NCI-H2029 treated with DMSO at 0.1 percent for 48 hours (cell line): ENCODE data around the gene SPG7.

Experiments used
- DNase-seq: peaks from one replicate; lab custom pipeline; 2025; lab: John Stamatoyannopoulos, UW

SPG7 gene

DNA sequence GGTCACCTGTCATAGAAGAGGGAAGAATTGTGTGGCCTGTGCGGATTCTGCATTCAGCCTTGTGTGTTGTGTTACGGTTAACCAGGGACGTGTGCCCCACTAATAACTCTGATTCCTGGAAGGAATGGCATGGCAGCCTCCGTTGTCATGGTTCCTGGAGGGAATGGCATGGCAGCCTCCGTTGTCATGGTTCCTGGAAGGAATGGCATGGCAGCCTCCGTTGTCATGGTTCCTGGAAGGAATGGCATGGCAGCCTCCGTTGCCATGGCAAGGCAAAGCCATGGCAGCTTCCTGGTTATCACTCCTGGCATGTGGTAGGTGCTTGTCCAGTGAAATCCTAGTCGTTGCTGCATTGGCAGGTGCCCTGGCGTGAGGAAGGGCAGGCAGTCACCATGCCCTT lies 8.9 kb downstream of the SPG7 start:
- no peak for DNase-seq

- no peak for DNase-seq
Measured at GRCh38 chr16:89519881-89520280, 11.7 kb downstream of the SPG7 start.

- no peak for DNase-seq
Measured at GRCh38 chr16:89522287-89522686, 14.1 kb downstream of the SPG7 start.

DNA sequence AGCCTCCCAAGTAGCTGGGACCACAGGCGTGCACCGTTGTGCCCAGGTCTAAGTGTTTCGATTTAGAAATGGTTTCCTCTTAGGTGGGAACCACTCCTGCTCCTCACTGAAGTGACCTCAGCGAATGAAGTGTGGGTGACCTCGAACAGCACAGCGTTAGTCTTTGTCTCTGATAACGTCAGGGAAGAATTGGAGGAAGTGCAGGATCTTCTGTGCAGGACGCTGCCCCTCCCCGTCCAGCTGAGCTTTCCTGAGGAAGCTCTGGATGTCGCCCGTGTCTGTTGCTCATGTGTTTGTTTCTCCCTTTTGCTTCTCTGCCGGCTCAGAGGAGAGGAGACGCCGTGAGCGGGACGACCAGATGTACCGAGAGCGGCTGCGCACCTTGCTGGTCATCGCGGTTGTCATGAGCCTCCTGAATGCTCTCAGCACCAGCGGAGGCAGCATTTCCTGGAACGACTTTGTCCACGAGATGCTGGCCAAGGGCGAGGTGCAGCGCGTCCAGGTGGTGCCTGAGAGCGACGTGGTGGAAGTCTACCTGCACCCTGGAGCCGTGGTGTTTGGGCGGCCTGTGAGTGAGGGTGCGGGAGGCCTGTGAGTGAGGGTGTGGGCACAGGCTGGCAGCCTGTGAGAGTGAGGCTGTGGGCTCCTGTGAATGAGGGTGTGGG lies 15.6 kb downstream of the SPG7 start:
- DNase-seq: no peak

GRCh38 chr16:89525146-89525913 lies 17.1 kb downstream of the SPG7 start:
- DNase-seq: no peak

DNA sequence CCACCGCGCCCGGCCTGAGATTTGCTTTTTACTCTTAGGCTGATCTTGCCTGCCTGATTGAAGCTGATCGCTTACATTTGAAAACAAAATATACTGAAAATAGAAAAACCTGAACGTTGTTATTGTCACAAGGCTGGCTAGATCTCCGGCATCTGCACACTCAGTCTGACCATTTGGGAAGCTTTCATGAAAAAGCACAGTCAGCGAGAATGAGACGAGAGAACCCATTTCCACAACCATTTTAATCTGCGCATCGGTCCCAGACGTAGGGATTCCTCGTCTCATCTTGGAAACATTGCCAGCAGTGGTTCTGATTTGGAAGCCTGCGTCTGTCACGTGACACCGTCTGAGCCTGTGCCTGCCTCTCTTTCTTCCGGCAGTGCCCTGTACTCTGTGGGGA lies 20.9 kb downstream of the SPG7 start:
- no peak for DNase-seq

DNA sequence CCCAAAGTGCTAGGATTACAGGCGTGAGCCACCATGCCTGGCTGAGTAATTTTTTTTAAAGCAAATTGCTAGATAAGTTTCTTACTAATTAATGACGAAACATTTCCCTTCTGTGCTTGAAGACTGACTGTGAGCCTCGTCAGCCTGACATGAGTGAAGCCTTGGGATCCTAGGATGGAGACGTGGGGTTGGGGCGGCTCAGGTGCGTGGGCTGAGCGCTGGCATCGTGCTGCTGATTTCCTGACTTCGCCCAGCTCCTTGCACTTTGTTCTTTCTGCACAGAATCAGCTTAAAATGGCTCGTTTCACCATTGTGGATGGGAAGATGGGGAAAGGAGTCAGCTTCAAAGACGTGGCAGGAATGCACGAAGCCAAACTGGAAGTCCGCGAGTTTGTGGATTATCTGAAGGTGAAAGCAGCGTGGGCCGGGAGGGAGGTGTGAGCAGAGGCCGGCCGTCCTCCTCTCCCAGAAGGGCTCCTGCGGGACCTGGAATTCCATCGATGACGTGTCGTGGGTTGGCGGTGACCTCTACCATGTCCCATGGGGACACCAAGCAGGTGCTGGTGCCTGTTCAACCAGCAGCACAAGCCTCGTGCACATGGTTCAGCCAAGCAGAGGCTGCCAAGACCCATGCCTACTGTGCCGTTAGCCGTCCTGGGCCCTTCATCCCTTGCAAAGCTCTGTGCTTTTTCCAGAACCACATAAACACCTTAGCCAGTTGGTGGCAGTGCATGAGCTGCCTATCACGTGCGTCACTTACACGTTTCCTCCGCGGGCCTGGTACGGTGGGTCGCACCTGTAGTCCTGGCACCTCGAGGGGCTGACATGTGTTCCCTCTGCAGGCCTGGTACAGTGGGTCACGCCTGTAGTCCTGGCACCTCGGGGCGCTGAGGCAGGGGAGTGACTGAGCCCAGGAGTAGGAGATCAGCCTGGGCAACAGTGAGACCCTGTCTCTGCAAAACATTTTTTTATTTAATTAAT lies 22.5 kb downstream of the SPG7 start:
- DNase-seq: no peak

DNA sequence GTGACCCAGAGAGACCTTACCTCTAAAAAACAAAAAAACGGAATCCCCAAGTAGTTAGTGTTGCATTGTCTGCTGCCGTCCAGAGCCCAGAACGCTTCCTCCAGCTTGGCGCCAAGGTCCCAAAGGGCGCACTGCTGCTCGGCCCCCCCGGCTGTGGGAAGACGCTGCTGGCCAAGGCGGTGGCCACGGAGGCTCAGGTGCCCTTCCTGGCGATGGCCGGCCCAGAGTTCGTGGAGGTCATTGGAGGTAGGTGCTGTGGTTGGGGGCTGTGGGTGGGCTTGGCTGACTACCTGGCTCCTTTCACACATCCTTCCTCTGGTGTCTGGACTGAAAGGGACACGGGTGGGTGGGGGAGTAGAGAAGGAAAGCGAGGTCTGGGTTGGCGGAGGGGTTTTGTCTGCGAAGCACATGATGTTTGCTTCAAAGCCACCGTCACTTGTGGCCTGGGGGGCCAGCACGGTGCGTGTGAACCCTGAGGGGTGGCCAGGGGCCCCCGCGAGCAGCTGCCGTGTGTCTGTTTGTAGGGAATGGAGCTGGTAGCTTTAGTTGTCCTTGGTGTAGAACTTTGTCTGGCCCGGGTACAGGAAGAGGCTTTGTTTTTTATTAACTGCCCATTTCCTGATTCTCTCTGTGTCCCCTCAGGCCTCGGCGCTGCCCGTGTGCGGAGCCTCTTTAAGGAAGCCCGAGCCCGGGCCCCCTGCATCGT lies 23.8 kb downstream of the SPG7 start:
- DNase-seq: no peak

DNA sequence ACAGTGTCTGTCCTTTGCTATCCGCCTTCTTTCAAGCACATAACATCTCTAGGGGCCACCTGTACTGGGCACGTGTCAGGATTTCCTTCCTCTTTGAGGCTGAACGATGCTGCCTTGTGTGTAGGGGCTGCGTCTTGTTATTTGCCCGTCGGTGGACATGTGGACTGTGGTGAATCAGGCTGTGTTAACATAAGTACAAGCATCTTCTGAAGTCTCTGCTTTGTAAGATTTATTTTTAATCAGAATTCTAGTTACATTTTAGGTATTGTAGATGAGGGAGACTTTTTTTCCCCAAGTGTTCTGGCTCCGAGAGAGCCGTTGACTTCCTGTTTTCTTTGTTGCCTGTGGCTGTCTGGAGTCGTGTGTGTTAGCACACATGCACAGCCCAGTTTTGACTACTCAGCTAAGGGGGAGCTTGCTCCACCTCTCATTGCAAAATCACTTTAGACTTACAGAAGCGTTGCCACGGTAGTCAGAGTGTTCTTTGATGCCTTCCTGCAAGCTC lies 26.1 kb downstream of the SPG7 start:
- no peak for DNase-seq

DNA sequence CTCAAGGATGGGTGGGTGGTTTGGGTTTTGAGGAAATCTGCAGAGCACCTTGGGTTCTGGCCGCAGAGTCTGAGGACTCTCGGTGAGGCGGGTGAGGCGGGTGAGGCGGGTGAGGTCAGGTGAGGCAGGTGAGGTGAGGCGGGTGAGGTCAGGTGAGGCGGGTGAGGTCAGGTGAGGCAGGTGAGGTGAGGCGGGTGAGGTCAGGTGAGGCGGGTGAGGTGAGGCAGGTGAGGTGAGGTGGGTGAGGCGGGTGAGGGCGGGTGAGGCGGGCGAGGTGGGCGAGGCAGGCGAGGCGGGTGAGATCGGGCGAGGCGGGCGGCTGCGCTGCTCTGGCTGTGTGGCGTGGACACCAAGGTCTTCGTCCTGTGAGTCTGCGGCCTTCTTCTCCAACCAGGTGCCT lies 28.2 kb downstream of the SPG7 start:
- DNase-seq: no peak

GRCh38 chr16:89536886-89537548 lies 28.8 kb downstream of the SPG7 start:
- DNase-seq: no peak

- DNase-seq: no peak
Measured at GRCh38 chr16:89537549-89537925, 29.3 kb downstream of the SPG7 start.

DNA sequence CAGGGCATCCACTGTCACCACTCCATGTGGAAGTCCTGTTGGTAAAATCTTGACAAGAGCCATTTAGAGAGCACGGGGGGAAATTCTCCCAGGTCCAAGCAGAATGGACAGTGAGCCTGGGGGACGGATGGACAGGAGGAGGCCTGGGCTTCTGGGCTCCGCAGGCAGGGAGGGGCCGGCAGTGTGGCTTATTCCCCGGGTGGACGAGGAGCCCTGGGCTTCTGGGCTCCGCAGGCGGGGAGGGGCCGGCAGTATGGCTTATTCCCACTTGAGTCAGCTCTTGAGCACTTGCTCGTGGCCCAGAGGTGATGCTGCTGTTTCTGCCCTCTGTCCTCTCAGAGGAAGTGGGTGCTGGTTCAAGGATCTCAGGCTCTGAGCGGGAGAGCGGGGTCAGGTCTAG lies 30.1 kb downstream of the SPG7 start:
- no peak for DNase-seq

- DNase-seq: no peak
Measured at GRCh38 chr16:89540557-89540956, 32.4 kb downstream of the SPG7 start.

DNA sequence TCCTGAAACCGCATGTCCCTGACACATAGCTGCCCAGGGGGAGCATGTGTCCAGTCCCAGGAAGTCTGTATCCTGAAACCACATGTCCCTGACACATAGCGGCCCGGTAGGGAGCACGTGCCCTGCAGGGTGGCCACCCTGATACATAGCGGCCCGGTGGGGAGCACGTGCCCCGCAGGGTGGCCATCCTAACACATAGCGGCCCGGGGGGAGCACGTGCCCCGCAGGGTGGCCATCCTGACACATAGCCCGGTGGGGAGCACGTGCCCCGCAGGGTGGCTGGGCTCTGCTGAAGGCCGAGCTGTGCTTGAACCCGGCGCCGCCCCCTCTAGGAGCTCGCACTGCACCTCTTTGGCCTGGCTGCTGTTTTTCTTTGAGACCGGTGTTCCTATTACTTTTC lies 33.6 kb downstream of the SPG7 start:
- no peak for DNase-seq

DNA sequence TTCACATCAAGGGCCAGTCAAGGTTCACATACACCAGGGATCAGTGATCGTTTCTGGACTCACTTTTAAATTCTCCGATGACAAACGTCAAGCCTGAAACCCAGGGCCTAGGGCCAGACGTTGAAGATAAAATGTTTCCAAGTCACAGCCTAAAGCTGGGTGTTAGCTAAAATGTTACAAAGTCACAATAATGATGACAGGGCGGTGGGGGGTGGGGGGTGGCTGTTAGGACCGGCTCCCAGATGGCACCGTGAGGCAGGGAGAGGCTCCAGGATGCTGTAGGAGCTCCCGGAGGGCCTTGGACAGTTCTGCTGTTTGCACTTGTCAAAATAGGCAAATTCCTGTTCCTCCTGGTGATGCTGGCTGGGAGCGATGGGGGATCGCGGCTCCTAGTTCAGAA lies 35.9 kb downstream of the SPG7 start:
- DNase-seq: no peak

DNA sequence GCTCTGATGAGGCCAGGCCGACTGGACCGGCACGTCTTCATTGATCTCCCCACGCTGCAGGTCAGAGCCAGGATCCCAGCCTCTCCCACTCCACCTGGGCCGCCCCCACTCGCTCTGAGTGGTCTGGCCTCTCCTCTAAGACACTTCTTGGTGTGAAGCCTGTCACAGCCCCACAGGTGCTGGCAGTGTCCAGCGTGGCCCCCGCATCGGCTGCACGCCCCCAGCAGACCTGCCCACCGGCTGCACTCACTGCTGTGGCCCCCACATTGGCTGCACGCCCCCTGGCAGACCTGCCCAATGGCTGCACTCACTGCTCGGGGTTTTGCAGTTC lies 36.5 kb downstream of the SPG7 start:
- no peak for DNase-seq

GRCh38 chr16:89545044-89545830 lies 37.0 kb downstream of the SPG7 start:
- no peak for DNase-seq

GRCh38 chr16:89545831-89546574 lies 37.8 kb downstream of the SPG7 start:
- no peak for DNase-seq

- DNase-seq: no peak
Measured at GRCh38 chr16:89546781-89547180, 38.6 kb downstream of the SPG7 start.
